GM12878 (cell line): ENCODE measurements around the gene RB1. TPM values are rescaled to one million over a fixed set of nuclear protein-coding genes. Genes with fewer than 3 reads are reported as not detected.
A peak's percentile ranks its signal among the peaks of the same experiment; 100 is the strongest.

Experiments used
- CHD1 ChIP-seq: IDR thresholded peaks from 2 replicates; pipeline ENCODE4 v1.6.1; 2012; ENCODE audit warnings: low read depth, low read length, improper control_type of control experiment
- EED ChIP-seq: sonication (generic); IDR thresholded peaks from 2 replicates; pipeline ENCODE4 v1.6.1; 2016; ENCODE audit warnings: antibody characterized with exemption, low read depth
- EP300 ChIP-seq, 2 experiments: fragments of 150-350 bp in 1 of 2; IDR thresholded peaks; 2 replicates each; pipeline ENCODE4 v1.6.1; 2011 to 2012; ENCODE audit warnings: low read depth in 2 of 2, low read length in 2 of 2, borderline replicate concordance in 1 of 2, improper control_type of control experiment in 1 of 2, inconsistent platforms in 1 of 2; ENCODE audit not compliant: control insufficient read depth in 1 of 2
- GATAD2B ChIP-seq: fragments of 450-650 bp; conservative IDR thresholded peaks from 2 replicates; pipeline ENCODE4 v1.6.1; 2017; ENCODE audit warnings: low read depth, mild to moderate bottlenecking, moderate library complexity
- HCFC1 ChIP-seq: fragments of 150-350 bp; IDR thresholded peaks from 2 replicates; pipeline ENCODE4 v1.6.1; 2014; ENCODE audit warnings: low read length
- HDGF ChIP-seq: fragments of 450-650 bp; IDR thresholded peaks from 2 replicates; pipeline ENCODE4 v1.6.1; 2016; ENCODE audit warnings: antibody characterized with exemption
- IRF4 ChIP-seq: IDR thresholded peaks from 2 replicates; pipeline ENCODE4 v1.6.1; 2011; ENCODE audit warnings: low read depth, low read length
- KDM1A ChIP-seq: fragments of 200-600 bp; sonication (generic); IDR thresholded peaks from 2 replicates; pipeline ENCODE4 v1.6.1; 2016; ENCODE audit warnings: borderline replicate concordance
- MYB ChIP-seq: fragments of 150-350 bp; IDR thresholded peaks from 2 replicates; pipeline ENCODE4 v1.6.1; 2014; ENCODE audit warnings: mild to moderate bottlenecking, low read depth, low read length, borderline replicate concordance
- PML ChIP-seq: IDR thresholded peaks from 2 replicates; pipeline ENCODE4 v1.6.1; 2012; ENCODE audit warnings: low read length, inconsistent platforms
- RUNX3 ChIP-seq: IDR thresholded peaks from 2 replicates; pipeline ENCODE4 v1.6.1; 2012; ENCODE audit warnings: low read length, inconsistent platforms
- SPI1 ChIP-seq: IDR thresholded peaks from 2 replicates; pipeline ENCODE4 v1.6.1; 2011; ENCODE audit warnings: low read depth, mild to moderate bottlenecking, low read length, moderate library complexity, borderline replicate concordance; ENCODE audit not compliant: insufficient read depth
- SREBF1 ChIP-seq: IDR thresholded peaks from 2 replicates; pipeline ENCODE4 v1.6.1; 2012; ENCODE audit warnings: mild to moderate bottlenecking, low read length
- STAT3 ChIP-seq: IDR thresholded peaks from 2 replicates; pipeline ENCODE4 v1.6.1; 2011; ENCODE audit warnings: low read depth, low read length, improper control_type of control experiment
- ZNF24 ChIP-seq: fragments of 450-650 bp; IDR thresholded peaks from 2 replicates; pipeline ENCODE4 v1.6.1; 2017; ENCODE audit warnings: antibody characterized with exemption, mild to moderate bottlenecking
- ZNF384 ChIP-seq: IDR thresholded peaks from 2 replicates; pipeline ENCODE4 v1.6.1; 2012; ENCODE audit warnings: low read depth, mild to moderate bottlenecking, low read length, improper control_type of control experiment, borderline replicate concordance
- polyA plus RNA-seq, 11 experiments: library from polyadenylated mRNA; depleted of rRNA in 4 of 11; unstranded in 6 of 11; stranded (reverse) in 5 of 11; fragments of >200 nt; fragmentation: Nextera tagmentation in 4 of 11; fragmentation: Illumina TruSeq in 1 of 11; extraction: Ambion mirVana in 4 of 11; extraction: Trizol in 1 of 11; gene quantifications; 1 replicate in 1 of 11; 2 replicates in 10 of 11; pipeline versions ENCODE4 v1.2.1 to v1.2.3, GENCODE V29; 2011 to 2016; ENCODE audit warnings: inconsistent platforms in 2 of 11, missing spikeins in 2 of 11, low read depth in 1 of 11
- total RNA-seq, 4 experiments: library from RNA; depleted of rRNA in 3 of 4; stranded (reverse); fragments of >200 nt in 3 of 4; fragmentation: Illumina TruSeq in 1 of 4; extraction: Trizol in 1 of 4; gene quantifications; 2 replicates each; pipeline versions ENCODE4 v1.2.1 to v1.2.3, GENCODE V29; 2013 to 2021
- TF ChIP-seq, protein P1 (sequence below): IDR thresholded peaks from 2 replicates; pipeline ENCODE4 v1.6.1; 2011; ENCODE audit warnings: low read depth, mild to moderate bottlenecking, low read length, moderate library complexity, borderline replicate concordance; ENCODE audit errors: extremely low read depth
- TF ChIP-seq, protein P2 (sequence below): fragments of 150-350 bp; IDR thresholded peaks from 2 replicates; pipeline ENCODE4 v1.6.1; 2014; ENCODE audit warnings: mild to moderate bottlenecking, low read depth, low read length
- TF ChIP-seq, protein P3 (sequence below): fragments of 450-650 bp; IDR thresholded peaks from 2 replicates; pipeline ENCODE4 v1.6.1; 2016; ENCODE audit warnings: mild to moderate bottlenecking, moderate library complexity, borderline replicate concordance
- TF ChIP-seq, protein P4 (sequence below): IDR thresholded peaks from 2 replicates; pipeline ENCODE4 v1.6.1; 2011; ENCODE audit warnings: low read depth, low read length, improper control_type of control experiment, borderline replicate concordance
- TF ChIP-seq, protein P5 (sequence below): IDR thresholded peaks from 2 replicates; pipeline ENCODE4 v1.6.1; 2011; ENCODE audit warnings: borderline replicate concordance, low read depth, mild to moderate bottlenecking, moderate library complexity, low read length; ENCODE audit not compliant: insufficient read depth, poor library complexity, severe bottlenecking
- TF ChIP-seq, protein P6 (sequence below): IDR thresholded peaks from 2 replicates; pipeline ENCODE4 v1.6.1; 2012; ENCODE audit warnings: low read length, inconsistent platforms

The RB1 gene
- total and polyA plus RNA-seq, 10 of the 15 experiments (the other 5 are each of a cell fraction or from before 2014, with no cell fraction given), result 2.8 to 45.0 (median 8.3) TPM

DNA sequence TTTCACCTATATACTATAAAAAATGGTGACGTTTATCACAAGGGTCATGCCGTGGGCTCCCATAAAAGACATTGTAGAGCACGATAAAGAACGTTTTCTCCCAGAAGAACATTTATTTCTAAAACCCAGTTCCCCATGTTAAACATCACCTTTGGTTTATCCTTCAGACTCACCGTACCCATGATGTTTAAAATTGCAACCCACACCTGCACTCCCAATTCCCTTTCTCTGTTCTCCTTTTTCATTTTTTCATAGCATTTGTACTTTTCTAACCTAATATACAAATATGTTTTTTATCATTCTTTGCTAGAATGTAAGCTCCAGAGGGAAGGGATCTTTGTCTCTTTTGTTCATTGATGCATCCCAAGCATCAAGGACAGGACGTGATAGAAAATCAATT is 227.3 kb downstream of the RB1 start (continued):
- TF ChIP-seq, protein P1, sequence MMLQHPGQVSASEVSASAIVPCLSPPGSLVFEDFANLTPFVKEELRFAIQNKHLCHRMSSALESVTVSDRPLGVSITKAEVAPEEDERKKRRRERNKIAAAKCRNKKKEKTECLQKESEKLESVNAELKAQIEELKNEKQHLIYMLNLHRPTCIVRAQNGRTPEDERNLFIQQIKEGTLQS, result no peak
- TF ChIP-seq CHD1 (no peak), PML (no peak), MYB (no peak), HDGF (no peak), STAT3 (no peak), ZNF24 (peak; percentile 45; the same call in 1 of the 2 replicates), GATAD2B (no peak), KDM1A (no peak), SPI1 (peak; percentile 94), EP300 (IDR thresholded peaks at IDR 0.05; ENCODE audit: borderline replicate concordance in 1 of 2, control insufficient read depth in 1 of 2, low read depth in 2 of 2, low read length in 2 of 2) (peak in 1 of 2 experiments; percentile 71; a peak in 2 of 4 replicates), SREBF1 (no peak), IRF4 (peak; percentile 71; the same call in 1 of the 2 replicates), HCFC1 (no peak), ZNF384 (no peak), EED (no peak), RUNX3 (peak; percentile 76)
- TF ChIP-seq, protein P2, sequence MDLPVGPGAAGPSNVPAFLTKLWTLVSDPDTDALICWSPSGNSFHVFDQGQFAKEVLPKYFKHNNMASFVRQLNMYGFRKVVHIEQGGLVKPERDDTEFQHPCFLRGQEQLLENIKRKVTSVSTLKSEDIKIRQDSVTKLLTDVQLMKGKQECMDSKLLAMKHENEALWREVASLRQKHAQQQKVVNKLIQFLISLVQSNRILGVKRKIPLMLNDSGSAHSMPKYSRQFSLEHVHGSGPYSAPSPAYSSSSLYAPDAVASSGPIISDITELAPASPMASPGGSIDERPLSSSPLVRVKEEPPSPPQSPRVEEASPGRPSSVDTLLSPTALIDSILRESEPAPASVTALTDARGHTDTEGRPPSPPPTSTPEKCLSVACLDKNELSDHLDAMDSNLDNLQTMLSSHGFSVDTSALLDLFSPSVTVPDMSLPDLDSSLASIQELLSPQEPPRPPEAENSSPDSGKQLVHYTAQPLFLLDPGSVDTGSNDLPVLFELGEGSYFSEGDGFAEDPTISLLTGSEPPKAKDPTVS, result no peak
- TF ChIP-seq, protein P3, sequence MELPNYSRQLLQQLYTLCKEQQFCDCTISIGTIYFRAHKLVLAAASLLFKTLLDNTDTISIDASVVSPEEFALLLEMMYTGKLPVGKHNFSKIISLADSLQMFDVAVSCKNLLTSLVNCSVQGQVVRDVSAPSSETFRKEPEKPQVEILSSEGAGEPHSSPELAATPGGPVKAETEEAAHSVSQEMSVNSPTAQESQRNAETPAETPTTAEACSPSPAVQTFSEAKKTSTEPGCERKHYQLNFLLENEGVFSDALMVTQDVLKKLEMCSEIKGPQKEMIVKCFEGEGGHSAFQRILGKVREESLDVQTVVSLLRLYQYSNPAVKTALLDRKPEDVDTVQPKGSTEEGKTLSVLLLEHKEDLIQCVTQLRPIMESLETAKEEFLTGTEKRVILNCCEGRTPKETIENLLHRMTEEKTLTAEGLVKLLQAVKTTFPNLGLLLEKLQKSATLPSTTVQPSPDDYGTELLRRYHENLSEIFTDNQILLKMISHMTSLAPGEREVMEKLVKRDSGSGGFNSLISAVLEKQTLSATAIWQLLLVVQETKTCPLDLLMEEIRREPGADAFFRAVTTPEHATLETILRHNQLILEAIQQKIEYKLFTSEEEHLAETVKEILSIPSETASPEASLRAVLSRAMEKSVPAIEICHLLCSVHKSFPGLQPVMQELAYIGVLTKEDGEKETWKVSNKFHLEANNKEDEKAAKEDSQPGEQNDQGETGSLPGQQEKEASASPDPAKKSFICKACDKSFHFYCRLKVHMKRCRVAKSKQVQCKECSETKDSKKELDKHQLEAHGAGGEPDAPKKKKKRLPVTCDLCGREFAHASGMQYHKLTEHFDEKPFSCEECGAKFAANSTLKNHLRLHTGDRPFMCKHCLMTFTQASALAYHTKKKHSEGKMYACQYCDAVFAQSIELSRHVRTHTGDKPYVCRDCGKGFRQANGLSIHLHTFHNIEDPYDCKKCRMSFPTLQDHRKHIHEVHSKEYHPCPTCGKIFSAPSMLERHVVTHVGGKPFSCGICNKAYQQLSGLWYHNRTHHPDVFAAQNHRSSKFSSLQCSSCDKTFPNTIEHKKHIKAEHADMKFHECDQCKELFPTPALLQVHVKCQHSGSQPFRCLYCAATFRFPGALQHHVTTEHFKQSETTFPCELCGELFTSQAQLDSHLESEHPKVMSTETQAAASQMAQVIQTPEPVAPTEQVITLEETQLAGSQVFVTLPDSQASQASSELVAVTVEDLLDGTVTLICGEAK, result no peak
- TF ChIP-seq, protein P4, sequence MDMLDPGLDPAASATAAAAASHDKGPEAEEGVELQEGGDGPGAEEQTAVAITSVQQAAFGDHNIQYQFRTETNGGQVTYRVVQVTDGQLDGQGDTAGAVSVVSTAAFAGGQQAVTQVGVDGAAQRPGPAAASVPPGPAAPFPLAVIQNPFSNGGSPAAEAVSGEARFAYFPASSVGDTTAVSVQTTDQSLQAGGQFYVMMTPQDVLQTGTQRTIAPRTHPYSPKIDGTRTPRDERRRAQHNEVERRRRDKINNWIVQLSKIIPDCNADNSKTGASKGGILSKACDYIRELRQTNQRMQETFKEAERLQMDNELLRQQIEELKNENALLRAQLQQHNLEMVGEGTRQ, result no peak
- TF ChIP-seq, protein P5, sequence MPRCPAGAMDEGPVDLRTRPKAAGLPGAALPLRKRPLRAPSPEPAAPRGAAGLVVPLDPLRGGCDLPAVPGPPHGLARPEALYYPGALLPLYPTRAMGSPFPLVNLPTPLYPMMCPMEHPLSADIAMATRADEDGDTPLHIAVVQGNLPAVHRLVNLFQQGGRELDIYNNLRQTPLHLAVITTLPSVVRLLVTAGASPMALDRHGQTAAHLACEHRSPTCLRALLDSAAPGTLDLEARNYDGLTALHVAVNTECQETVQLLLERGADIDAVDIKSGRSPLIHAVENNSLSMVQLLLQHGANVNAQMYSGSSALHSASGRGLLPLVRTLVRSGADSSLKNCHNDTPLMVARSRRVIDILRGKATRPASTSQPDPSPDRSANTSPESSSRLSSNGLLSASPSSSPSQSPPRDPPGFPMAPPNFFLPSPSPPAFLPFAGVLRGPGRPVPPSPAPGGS, result no peak
- TF ChIP-seq, protein P6, sequence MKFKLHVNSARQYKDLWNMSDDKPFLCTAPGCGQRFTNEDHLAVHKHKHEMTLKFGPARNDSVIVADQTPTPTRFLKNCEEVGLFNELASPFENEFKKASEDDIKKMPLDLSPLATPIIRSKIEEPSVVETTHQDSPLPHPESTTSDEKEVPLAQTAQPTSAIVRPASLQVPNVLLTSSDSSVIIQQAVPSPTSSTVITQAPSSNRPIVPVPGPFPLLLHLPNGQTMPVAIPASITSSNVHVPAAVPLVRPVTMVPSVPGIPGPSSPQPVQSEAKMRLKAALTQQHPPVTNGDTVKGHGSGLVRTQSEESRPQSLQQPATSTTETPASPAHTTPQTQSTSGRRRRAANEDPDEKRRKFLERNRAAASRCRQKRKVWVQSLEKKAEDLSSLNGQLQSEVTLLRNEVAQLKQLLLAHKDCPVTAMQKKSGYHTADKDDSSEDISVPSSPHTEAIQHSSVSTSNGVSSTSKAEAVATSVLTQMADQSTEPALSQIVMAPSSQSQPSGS, result no peak; the same call in 1 of the 2 replicates
